Measurements from ENCODE around the gene TAF12.

DNA sequence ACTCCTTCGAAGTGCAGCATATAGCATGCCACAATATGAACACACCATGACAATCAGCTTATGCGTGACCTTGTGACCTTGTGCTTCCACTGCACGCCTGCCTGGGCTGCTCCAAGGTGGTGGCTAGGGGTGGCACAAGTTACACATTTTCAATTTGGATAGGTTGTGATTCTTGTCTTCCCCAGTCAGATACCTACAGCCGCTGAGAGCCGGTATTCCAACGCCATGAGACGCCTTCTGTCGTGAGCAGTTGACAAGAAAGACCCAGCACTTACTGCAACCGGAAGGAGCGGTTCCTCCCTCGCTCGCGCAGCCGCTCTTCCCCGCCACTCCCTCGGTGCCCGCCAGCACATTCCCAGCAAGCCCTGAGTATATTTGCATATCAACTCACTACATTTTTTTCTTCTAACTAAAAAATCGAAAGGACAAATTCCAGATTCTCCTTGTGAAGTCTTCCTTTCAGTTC lies 5.2 kb upstream of the TAF12 start:
- TF ChIP-seq, protein P1, sequence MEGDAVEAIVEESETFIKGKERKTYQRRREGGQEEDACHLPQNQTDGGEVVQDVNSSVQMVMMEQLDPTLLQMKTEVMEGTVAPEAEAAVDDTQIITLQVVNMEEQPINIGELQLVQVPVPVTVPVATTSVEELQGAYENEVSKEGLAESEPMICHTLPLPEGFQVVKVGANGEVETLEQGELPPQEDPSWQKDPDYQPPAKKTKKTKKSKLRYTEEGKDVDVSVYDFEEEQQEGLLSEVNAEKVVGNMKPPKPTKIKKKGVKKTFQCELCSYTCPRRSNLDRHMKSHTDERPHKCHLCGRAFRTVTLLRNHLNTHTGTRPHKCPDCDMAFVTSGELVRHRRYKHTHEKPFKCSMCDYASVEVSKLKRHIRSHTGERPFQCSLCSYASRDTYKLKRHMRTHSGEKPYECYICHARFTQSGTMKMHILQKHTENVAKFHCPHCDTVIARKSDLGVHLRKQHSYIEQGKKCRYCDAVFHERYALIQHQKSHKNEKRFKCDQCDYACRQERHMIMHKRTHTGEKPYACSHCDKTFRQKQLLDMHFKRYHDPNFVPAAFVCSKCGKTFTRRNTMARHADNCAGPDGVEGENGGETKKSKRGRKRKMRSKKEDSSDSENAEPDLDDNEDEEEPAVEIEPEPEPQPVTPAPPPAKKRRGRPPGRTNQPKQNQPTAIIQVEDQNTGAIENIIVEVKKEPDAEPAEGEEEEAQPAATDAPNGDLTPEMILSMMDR (conservative IDR thresholded peaks at IDR 0.05), result no peak
- TF ChIP-seq EZH2 (IDR thresholded peaks at IDR 0.05; ENCODE audit: low read depth), result no peak

Data from PC-9 (cell line).